Measurements from ENCODE around the gene GNPDA1. TPM values are rescaled to one million over a fixed set of nuclear protein-coding genes. Genes with fewer than 3 reads are reported as not detected.
A peak's percentile ranks its signal among the peaks of the same experiment; 100 is the strongest.

GNPDA1 gene
- total RNA-seq, 1 donor from 2014 or later: 20.2 TPM

DNA sequence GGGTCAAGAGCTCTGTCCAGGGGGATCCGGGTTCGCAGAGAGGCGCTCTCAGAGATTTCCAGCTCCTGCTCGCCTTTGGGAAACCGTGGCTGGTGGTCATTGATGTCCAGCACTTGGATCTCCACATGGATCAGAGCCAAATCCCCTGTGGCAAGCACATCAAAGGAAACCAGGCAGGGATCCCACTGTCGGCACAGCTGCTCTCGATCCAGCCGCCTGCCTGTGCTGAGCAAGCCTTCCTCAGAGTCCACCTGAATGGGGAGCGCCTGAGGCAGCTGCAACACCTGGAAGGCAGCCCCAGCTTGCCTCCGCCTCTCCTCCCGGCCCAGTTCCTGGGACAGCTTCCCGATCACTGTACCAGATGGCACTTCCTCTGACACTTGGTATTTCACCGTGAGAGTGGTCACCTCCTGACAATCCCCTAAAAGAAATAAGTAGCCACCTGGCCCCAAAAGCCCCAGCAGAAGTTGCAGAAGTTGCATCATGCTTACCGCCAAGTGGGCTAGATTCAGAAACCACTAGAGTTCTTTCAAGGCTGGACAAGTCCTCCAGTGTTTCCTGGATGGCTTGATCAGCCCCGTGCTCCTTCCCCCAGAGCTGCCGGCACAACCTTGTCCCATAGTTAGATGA lies 55.3 kb downstream of the GNPDA1 start:
- no peaks in the 10 kb centered on the region for H3K36me3 Mint-ChIP-seq (ENCODE audit: unreplicated experiment)
- H3K4me3 Mint-ChIP-seq (ENCODE audit: unreplicated experiment): peak overlapping the region; percentile 42
- peak overlapping the region; percentile 93 for H3K27ac Mint-ChIP-seq (ENCODE audit: unreplicated experiment)
- peaks cover 10% of the 10 kb centered on the region for H3K27me3 Mint-ChIP-seq (ENCODE audit: unreplicated experiment)
- no peak for DNase-seq
- TF ChIP-seq CTCF (IDR thresholded peaks at IDR 0.05; ENCODE audit: partially characterized antibody, unreplicated experiment): no peak
- peaks cover 6% of the 10 kb centered on the region for H3K9me3 Mint-ChIP-seq (ENCODE audit: unreplicated experiment)
- H3K4me1 Mint-ChIP-seq (ENCODE audit: low read depth, unreplicated experiment): peaks cover 33% of the 10 kb centered on the region

DNA sequence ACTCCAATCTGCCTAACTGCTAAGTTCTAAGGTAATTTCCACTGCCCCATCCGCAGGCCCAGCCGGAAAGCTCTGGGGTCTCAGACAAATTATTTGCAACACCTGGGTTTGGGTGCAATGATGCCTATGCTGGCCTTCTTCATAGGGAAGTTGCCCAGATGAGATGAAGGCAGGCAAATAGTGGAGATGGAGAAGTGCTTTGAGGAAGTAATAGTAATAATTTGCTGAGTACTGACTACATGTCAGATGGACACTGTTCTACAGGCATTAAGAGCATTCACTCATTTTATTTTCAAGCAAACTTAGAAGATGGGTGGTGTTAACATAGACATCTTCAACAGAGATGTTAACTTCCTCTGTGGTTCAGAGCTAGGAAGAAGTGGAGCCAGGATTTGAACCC lies 58.6 kb downstream of the GNPDA1 start:
- no peak overlapping the region for H3K4me3 Mint-ChIP-seq (ENCODE audit: unreplicated experiment)
- DNase-seq: no peak
- H3K27me3 Mint-ChIP-seq (ENCODE audit: unreplicated experiment): peaks cover 8% of the 10 kb centered on the region
- no peak overlapping the region for H3K27ac Mint-ChIP-seq (ENCODE audit: unreplicated experiment)
- H3K9me3 Mint-ChIP-seq (ENCODE audit: unreplicated experiment): peaks cover 8% of the 10 kb centered on the region
- no peak for TF ChIP-seq CTCF (IDR thresholded peaks at IDR 0.05; ENCODE audit: partially characterized antibody, unreplicated experiment)
- peaks cover 30% of the 10 kb centered on the region for H3K4me1 Mint-ChIP-seq (ENCODE audit: low read depth, unreplicated experiment)
- H3K36me3 Mint-ChIP-seq (ENCODE audit: unreplicated experiment): no peaks in the 10 kb centered on the region

DNA sequence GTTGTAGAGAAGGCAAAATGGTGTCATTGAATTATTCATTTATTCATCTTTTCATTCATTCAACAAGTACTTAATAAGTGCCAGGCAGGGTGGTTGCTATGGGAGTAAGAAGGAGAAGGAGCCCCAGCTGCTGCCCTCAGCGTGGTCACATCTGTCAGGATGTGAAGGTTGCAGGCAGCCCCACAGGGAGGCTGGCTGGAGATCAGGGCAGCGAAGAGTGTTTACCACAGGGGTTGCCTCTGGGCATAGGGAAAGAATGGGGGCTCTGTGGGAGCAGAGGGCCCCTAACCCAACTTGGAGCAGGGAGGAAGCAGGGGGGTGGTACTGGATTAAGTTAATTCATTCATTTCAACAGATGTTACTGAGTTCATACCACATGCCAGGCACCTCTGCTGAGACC lies 60.8 kb downstream of the GNPDA1 start:
- Mint-ChIP-seq H3K27ac (ENCODE audit: unreplicated experiment) (no peak overlapping the region), H3K4me3 (ENCODE audit: unreplicated experiment) (no peak overlapping the region), H3K4me1 (ENCODE audit: low read depth, unreplicated experiment) (peaks cover 11% of the 10 kb centered on the region), H3K36me3 (ENCODE audit: unreplicated experiment) (no peaks in the 10 kb centered on the region), H3K27me3 (ENCODE audit: unreplicated experiment) (no peaks in the 10 kb centered on the region), H3K9me3 (ENCODE audit: unreplicated experiment) (peaks cover 8% of the 10 kb centered on the region)
- no peak for TF ChIP-seq CTCF (IDR thresholded peaks at IDR 0.05; ENCODE audit: partially characterized antibody, unreplicated experiment)
- no peak for DNase-seq

DNA sequence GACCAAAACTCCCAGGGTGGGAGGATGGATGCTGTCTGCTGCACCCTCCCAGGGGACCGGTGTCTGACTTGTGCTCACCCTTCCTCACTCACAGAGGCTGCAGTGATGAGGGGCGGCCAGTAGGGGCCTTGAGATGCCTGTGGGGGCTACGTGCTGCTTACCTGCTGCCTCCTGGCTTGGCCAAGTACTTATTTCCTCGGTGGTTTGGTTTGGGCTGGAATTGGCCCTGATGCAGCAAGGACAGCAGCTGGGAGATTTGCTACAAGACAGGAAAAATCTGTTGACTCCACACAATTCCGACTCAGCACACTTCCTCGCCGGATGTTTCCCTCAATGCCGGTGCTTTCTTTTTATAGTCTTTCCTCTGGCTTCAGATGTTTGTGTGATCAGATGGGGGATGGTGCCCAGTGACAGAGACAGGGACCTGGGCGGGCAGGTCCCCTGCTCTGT lies 61.5 kb downstream of the GNPDA1 start:
- Mint-ChIP-seq H3K9me3 (ENCODE audit: unreplicated experiment) (peaks cover 8% of the 10 kb centered on the region), H3K36me3 (ENCODE audit: unreplicated experiment) (no peaks in the 10 kb centered on the region), H3K27ac (ENCODE audit: unreplicated experiment) (no peak overlapping the region), H3K27me3 (ENCODE audit: unreplicated experiment) (no peaks in the 10 kb centered on the region), H3K4me3 (ENCODE audit: unreplicated experiment) (no peak overlapping the region), H3K4me1 (ENCODE audit: low read depth, unreplicated experiment) (peaks cover 13% of the 10 kb centered on the region)
- DNase-seq: peak; percentile 68
- peak; percentile 80 for TF ChIP-seq CTCF (IDR thresholded peaks at IDR 0.05; ENCODE audit: partially characterized antibody, unreplicated experiment)

Other genes with a start within 250 kb of the GNPDA1 start
- gene PCDH1, start 134.6 kb downstream of the GNPDA1 start, total RNA-seq (ENCODE audit: unreplicated experiment): 7.9 TPM
- gene DELE1, start 89.2 kb downstream of the GNPDA1 start, total RNA-seq (ENCODE audit: unreplicated experiment): 108 TPM
- 1.7 TPM for gene PCDH12, start 54.8 kb downstream of the GNPDA1 start, total RNA-seq (ENCODE audit: unreplicated experiment)
- 60.8 TPM for gene RNF14, start 43.9 kb downstream of the GNPDA1 start, total RNA-seq (ENCODE audit: unreplicated experiment)
- 56.1 TPM for gene NDFIP1, start 95.8 kb upstream of the GNPDA1 start, total RNA-seq (ENCODE audit: unreplicated experiment)